PC-3 (cell line): Measurements from ENCODE around the gene CDK18. TPM values are rescaled to one million over a fixed set of nuclear protein-coding genes. Genes with fewer than 3 reads are reported as not detected.

Source experiments
- ATAC-seq: fragments of 200-7000 bp; cut with Tn5 transposase; 2 replicates; pipeline ENCODE4 v1.9.1; 2020; ENCODE audit warnings: mild to moderate bottlenecking, moderate library complexity
- BruUV-seq: library from RNA; stranded (reverse); fragments of 400-500 nt; replicated peaks from 2 replicates; lab custom pipeline; 2021; lab: Mats Ljungman, UMichigan
- CTCF ChIA-PET: fragments of 300-600 bp; sonication (Branson Sonifier 250); formaldehyde crosslinking; loops from one replicate; lab custom pipeline; 2022; ENCODE audit warnings: antibody characterized with exemption; lab: Charles Lee
- POLR2A ChIA-PET: fragments of 300-600 bp; sonication (Branson Sonifier 250); formaldehyde crosslinking; loops from one replicate; lab custom pipeline; 2022; ENCODE audit warnings: antibody characterized with exemption; ENCODE audit not compliant: unreplicated experiment; lab: Charles Lee
- DNase-seq: peaks from one replicate; pipeline ENCODE4 v3.0.0-alpha.2; 2015
- H2AFZ ChIP-seq: fragments of 300-600 bp; sonication (generic); 2 replicates; pipeline ENCODE4 v1.6.0; 2016; ENCODE audit warnings: antibody characterized with exemption, low read length
- H3F3A ChIP-seq: fragments of 300-600 bp; sonication (generic); one replicate; pipeline ENCODE4 v1.6.0; 2017; ENCODE audit warnings: antibody characterized with exemption, low read length, control low read depth, mild to moderate bottlenecking; ENCODE audit not compliant: unreplicated experiment
- H3K27ac ChIP-seq: fragments of 300-600 bp; sonication (generic); 2 replicates; pipeline ENCODE4 v1.5.1; 2016; ENCODE audit warnings: mild to moderate bottlenecking, low read length
- H3K27me3 ChIP-seq: fragments of 300-600 bp; sonication (generic); 2 replicates; pipeline ENCODE4 v1.6.1; 2016; ENCODE audit warnings: low read length, mixed read lengths
- H3K36me3 ChIP-seq: fragments of 300-600 bp; sonication (generic); 2 replicates; pipeline ENCODE4 v1.6.1; 2016; ENCODE audit warnings: low read depth, mixed run types, low read length, mixed read lengths
- H3K4me1 ChIP-seq: fragments of 300-600 bp; sonication (generic); 2 replicates; pipeline ENCODE4 v1.5.1; 2016; ENCODE audit warnings: low read length; ENCODE audit not compliant: insufficient read depth
- H3K4me2 ChIP-seq: fragments of 300-600 bp; sonication (generic); 2 replicates; pipeline ENCODE4 v1.6.0; 2016; ENCODE audit warnings: low read length
- H3K4me3 ChIP-seq: fragments of 300-600 bp; sonication (generic); 2 replicates; pipeline ENCODE4 v1.5.1; 2016; ENCODE audit warnings: mild to moderate bottlenecking, low read length, mixed read lengths
- H3K79me2 ChIP-seq: fragments of 300-600 bp; sonication (generic); 2 replicates; pipeline ENCODE4 v1.6.1; 2017; ENCODE audit warnings: low read length, mixed read lengths
- H3K9ac ChIP-seq: fragments of 300-600 bp; sonication (generic); 2 replicates; pipeline ENCODE4 v1.6.0; 2016; ENCODE audit warnings: mild to moderate bottlenecking, low read length
- H3K9me2 ChIP-seq: fragments of 300-600 bp; sonication (generic); replicated peaks from 2 replicates; pipeline ENCODE4 v1.6.1; 2016; ENCODE audit warnings: mixed run types, low read length, mixed read lengths
- H3K9me3 ChIP-seq: fragments of 300-600 bp; sonication (generic); 2 replicates; pipeline ENCODE4 v1.6.1; 2016; ENCODE audit warnings: low read length, mixed read lengths
- H4K20me1 ChIP-seq: fragments of 300-600 bp; sonication (generic); 2 replicates; pipeline ENCODE4 v1.6.1; 2016; ENCODE audit warnings: low read length, mixed read lengths
- CTCF ChIP-seq: fragments of 300-600 bp; sonication (generic); conservative IDR thresholded peaks from 2 replicates; pipeline ENCODE4 v1.5.1; 2017; ENCODE audit warnings: antibody characterized with exemption, low read depth, mild to moderate bottlenecking, low read length
- EZH2 ChIP-seq: fragments of 300-600 bp; sonication (generic); IDR thresholded peaks from one replicate; pipeline ENCODE4 v1.6.1; 2017; ENCODE audit warnings: antibody characterized with exemption, mild to moderate bottlenecking, low read length; ENCODE audit not compliant: unreplicated experiment
- EZH2phosphoT487 ChIP-seq: fragments of 300-600 bp; sonication (generic); IDR thresholded peaks from 2 replicates; pipeline ENCODE4 v1.6.1; 2018; ENCODE audit warnings: mild to moderate bottlenecking, antibody characterized with exemption, low read length, borderline replicate concordance
- intact Hi-C: fragments of 100-400 bp; cut with micrococcal nuclease; formaldehyde crosslinking; loops from 2 replicates; pipeline ENCODE4 v1.9.0; 2023
- total RNA-seq: library from RNA; depleted of rRNA; stranded (reverse); fragments of >200 nt; gene quantifications from 2 replicates; pipeline ENCODE4 v1.2.3, GENCODE V29; 2014

Gene CDK18
- total RNA-seq, 1 experiment from 2014 or later = 13.2 TPM

- ChIA-PET CTCF (no interaction called here), POLR2A (no interaction called here)
- H2AFZ ChIP-seq = no peak overlapping the region
- H3K27ac ChIP-seq = no peak overlapping the region
- no peak for TF ChIP-seq EZH2phosphoT487
- no peak for TF ChIP-seq CTCF
- TF ChIP-seq EZH2 = no peak
- no peaks in the 10 kb centered on the region for H3K36me3 ChIP-seq
- no peak overlapping the region for H3K9ac ChIP-seq
- ATAC-seq = no peak
- H3K4me1 ChIP-seq = peaks cover 14% of the 10 kb centered on the region
- no peaks in the 10 kb centered on the region for H3K27me3 ChIP-seq
- H3F3A ChIP-seq = no peaks in the 10 kb centered on the region
- no peak for DNase-seq
- no peaks in the 10 kb centered on the region for H3K9me2 ChIP-seq
- no TSS peak for BruUV-seq
- intact Hi-C loops = no loop called here
- no peak overlapping the region for H3K4me3 ChIP-seq
- no peaks in the 10 kb centered on the region for H3K79me2 ChIP-seq
- H3K4me2 ChIP-seq = no peak overlapping the region
- H3K9me3 ChIP-seq = no peaks in the 10 kb centered on the region
- H4K20me1 ChIP-seq = no peaks in the 10 kb centered on the region
Observed at GRCh38 chr1:205497351-205497750, 7.1 kb upstream of the CDK18 start.

- Histone ChIP-seq H3K9me2 (no peaks in the 10 kb centered on the region), H3K36me3 (no peaks in the 10 kb centered on the region), H3K4me1 (peaks cover 5% of the 10 kb centered on the region; the same call in 1 of the 2 replicates), H3K9me3 (no peaks in the 10 kb centered on the region), H3K27ac (no peak overlapping the region), H3K27me3 (no peaks in the 10 kb centered on the region), H3F3A (no peaks in the 10 kb centered on the region), H4K20me1 (no peaks in the 10 kb centered on the region), H3K4me2 (no peak overlapping the region), H2AFZ (no peak overlapping the region), H3K9ac (no peak overlapping the region), H3K79me2 (no peaks in the 10 kb centered on the region), H3K4me3 (no peak overlapping the region)
- no peak for DNase-seq
- BruUV-seq = no TSS peak
- intact Hi-C loops = no loop called here
- TF ChIP-seq EZH2phosphoT487 (no peak), EZH2 (no peak), CTCF (no peak)
- no peak for ATAC-seq
- POLR2A ChIA-PET = interaction anchor here (0.6 kb wide), 1 partner anchor 20 kb away, joined by 12 read pairs; no protein-coding TSS in a partner anchor
- CTCF ChIA-PET = no interaction called here
Observed at GRCh38 chr1:205499789-205500188, 4.7 kb upstream of the CDK18 start.
